GM12875 (cell line): ENCODE results near the gene UAP1L1.
A peak's percentile ranks its signal among the peaks of the same experiment; 100 is the strongest.

Experiments used
- H3K4me3 ChIP-seq: one replicate; pipeline ENCODE4 v1.5.1; 2011; ENCODE audit warnings: low read depth, low read length, control low read depth
- TF ChIP-seq, protein P1 (sequence below): IDR thresholded peaks from 2 replicates; pipeline ENCODE4 v1.5.1; 2011; ENCODE audit warnings: low read depth, mild to moderate bottlenecking, control low read depth, inconsistent platforms, low read length, moderate library complexity, borderline replicate concordance; ENCODE audit not compliant: insufficient read depth

Gene UAP1L1

DNA sequence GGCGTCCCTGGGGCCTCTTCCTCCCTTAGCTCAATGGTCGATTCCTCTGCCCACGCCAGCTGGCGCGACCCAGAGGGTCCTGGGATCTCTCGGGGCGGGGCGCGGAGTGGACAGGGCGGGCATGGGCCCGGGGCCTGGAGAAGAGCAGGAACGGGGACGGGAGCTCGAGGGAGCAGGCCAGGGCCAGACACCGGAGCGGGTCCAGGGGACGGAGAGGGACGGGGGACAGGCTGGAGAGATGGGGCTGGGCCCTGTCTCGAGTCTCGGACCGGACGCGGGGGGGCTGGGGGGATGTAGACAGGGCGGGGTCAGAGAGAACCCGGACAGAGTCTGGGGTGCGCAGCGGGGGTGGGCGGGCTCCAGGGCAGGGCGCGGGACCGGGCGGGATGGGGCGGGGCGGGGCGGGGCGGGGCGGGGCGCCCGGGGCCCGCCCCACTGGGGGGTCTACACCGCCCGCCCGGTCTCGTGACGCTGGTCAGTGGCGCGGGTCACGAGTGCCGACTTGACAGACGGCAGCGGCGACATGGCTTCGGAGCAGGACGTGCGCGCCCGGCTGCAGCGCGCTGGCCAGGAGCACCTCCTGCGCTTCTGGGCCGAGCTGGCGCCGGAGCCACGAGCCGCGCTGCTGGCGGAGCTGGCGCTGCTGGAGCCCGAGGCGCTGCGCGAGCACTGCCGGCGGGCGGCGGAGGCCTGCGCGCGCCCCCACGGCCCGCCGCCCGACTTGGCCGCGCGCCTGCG lies at the start of gene UAP1L1:
TSS of gene UAP1L1 (plus strand) at position 508 of the 738 bp plus-strand sequence. CDS start at position 524, 16 bp downstream.
- TF ChIP-seq, protein P1, sequence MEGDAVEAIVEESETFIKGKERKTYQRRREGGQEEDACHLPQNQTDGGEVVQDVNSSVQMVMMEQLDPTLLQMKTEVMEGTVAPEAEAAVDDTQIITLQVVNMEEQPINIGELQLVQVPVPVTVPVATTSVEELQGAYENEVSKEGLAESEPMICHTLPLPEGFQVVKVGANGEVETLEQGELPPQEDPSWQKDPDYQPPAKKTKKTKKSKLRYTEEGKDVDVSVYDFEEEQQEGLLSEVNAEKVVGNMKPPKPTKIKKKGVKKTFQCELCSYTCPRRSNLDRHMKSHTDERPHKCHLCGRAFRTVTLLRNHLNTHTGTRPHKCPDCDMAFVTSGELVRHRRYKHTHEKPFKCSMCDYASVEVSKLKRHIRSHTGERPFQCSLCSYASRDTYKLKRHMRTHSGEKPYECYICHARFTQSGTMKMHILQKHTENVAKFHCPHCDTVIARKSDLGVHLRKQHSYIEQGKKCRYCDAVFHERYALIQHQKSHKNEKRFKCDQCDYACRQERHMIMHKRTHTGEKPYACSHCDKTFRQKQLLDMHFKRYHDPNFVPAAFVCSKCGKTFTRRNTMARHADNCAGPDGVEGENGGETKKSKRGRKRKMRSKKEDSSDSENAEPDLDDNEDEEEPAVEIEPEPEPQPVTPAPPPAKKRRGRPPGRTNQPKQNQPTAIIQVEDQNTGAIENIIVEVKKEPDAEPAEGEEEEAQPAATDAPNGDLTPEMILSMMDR = no peak
- peak within 1 kb of the TSS; percentile 86 for H3K4me3 ChIP-seq

DNA sequence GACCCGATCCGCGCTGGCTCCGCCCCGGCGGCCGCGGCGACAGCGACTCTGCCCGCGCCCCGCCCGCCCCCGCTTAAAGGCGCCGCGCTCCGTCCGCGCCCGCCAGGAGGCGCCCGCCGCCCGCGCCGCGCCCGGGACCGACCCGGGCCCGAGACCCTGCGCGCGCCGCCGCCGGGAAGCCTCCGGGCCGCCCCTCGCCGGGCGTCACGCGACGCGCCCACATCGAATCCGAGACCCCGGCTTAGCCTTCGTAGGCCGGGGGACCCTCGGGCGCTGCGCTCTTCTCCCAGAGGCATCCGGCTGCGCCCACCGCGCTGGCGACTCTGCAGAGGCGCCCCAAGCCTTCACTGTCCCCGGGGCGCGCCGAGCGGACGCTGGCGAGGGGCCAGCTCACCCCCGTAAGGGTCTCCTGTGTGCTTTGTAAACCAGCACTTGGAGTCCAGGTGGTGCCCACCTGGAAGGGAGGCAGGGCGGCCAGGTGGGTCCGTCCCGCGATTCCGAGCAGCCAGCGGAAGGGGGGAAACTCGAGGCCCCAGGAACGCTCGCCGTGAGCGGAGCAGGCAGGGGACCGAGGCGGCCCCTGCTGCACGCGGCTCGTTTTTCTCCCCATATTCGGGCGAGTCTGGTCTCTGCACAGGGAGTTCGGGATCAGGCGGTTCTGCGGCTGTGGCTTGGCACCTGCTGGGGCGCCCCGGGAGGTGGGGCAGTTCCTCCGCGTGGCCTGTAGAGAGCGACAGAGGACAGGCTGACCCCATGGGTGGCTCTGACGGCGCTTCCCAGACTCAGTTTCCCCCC lies 48.9 kb upstream of the UAP1L1 start:
- peak overlapping the region; percentile 43 for H3K4me3 ChIP-seq
- TF ChIP-seq, protein P1 = peak; percentile 81

- no peak overlapping the region for H3K4me3 ChIP-seq
- TF ChIP-seq, protein P1 = peak; percentile 96
Observed at GRCh38 chr9:137029058-137029936, 48.0 kb upstream of the UAP1L1 start.

- H3K4me3 ChIP-seq = no peak overlapping the region
- TF ChIP-seq, protein P1 = no peak
Observed at GRCh38 chr9:137030006-137030405, 47.3 kb upstream of the UAP1L1 start.

DNA sequence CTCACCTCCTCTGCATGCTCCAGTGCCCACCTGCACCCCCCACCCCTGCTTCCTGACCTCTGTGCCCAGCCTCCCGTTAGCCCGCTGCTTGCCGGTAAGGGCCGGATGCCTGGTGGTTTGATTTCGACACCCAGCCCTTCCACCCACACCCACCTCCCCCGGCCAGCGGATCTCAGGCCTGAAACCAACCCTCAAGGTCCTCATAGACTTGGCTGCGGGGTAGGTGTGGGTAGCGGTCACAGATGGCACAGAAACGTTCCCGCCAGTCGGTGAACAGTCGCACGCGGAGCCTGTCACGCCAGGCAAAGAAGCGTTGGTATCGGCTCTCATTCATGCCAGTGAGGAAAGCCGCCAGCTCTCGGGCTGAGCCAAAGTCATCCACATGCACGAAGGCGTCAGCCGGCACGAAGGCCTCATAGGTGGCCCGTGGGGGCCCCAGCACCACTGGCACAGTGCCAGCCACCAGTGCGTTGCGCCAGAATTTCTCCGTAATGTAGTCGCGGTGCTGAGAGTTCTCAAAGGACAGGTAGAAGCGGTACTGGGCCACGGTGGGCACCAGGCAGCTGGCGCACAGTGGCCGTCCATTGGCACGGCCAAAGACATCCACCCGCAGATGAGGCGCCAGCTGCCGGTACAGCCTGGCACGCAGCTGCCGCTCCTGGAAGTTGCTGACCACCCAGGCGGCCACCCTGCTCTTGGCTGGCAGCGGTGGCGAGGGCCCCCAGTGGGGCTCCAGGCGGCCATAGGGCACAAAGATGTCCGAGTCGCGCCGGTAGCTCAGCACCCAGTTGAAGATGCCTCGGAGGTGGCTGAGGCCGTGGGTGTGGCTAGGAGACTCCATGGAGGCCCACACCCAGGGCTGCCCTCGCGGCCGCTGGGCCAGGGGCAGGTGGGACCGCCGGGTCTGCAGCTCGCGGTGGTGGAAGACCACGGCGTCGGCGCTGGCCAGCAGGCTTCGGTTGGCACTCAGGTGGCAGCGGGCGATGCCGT lies 46.5 kb upstream of the UAP1L1 start:
- TF ChIP-seq, protein P1 = no peak
- H3K4me3 ChIP-seq = no peak overlapping the region
